HG03108 (cell line): ENCODE measurements around the gene TMCO4.

ENCODE experiments used
- ATAC-seq: cut with Tn5 transposase; IDR thresholded peaks from one replicate; pipeline ENCODE4 v1.9.1; 2021; ENCODE audit warnings: moderate library complexity; ENCODE audit not compliant: unreplicated experiment

The TMCO4 gene

GRCh38 chr1:19689085-19689757, 110.5 kb downstream of the TMCO4 start:
- no peak for ATAC-seq

- no peak for ATAC-seq
These were observed 111.5 kb downstream of the TMCO4 start for GRCh38 chr1:19688041-19688842.

GRCh38 chr1:19687414-19687813, 112.3 kb downstream of the TMCO4 start:
- ATAC-seq: no peak

GRCh38 chr1:19685994-19686393, 113.7 kb downstream of the TMCO4 start:
- ATAC-seq: no peak

GRCh38 chr1:19684677-19685076, 115.0 kb downstream of the TMCO4 start:
- no peak for ATAC-seq

- no peak for ATAC-seq
These were observed 116.4 kb downstream of the TMCO4 start for GRCh38 chr1:19683351-19683750.

DNA sequence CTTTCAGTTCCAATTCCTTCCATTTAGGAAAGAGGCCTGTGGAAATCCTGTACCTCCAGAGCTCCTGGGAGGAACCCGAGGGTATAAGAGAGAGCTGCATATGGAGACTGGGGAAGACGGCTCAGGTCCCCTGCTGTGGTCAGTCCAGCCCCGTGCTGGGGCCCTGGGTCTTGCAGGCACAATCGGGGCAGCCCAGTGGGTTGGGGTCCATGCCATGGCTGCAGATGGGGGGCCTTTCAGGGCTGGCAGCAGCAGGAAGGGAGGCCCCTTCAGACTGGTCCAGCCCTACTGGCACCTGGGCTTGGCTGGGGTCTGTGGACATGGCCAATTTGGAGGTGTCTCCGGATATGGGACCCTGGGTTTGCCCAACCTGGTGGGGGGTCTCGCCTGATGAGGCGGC, 116.8 kb downstream of the TMCO4 start:
- no peak for ATAC-seq

- no peak for ATAC-seq
These were observed 117.5 kb downstream of the TMCO4 start for GRCh38 chr1:19682257-19682656.

DNA sequence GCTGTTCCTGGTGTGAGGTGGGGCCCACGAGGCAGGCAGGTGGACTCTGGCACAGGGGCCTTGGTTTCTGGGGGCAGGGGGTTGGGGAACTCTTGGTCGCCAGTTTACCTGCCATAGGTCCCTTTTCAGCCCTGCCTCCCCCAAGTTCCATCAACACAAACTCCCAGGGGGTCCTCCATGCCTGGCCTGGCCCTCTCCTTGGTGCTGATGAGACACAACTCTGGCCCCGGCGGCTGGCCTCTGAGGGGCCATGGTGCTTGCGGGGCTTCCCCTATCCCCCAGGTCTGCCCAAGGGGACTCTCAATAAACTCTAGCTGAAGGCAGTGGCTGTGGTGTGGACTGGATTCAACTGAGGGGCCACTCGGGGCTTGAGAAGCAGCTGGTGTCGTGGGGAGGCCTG, 119.1 kb downstream of the TMCO4 start:
- ATAC-seq: no peak

DNA sequence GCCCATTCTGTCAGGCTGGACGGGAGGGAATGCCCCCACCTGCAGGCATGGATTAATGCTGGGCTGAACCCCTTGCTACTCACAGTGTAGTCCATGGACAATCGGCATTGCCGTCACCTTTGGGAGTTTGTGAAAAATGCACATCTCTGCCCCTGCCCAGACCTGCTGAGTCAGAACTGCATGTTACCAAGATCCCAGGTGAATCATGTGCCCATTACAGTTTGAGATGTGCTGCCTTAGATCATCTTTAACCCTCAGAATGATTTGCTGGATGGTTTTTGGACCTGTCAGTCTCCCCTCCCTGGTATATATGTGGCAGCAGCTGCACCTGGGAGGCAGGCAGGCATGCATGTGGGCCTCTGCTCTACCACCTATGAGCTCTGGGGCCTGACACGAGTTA, 120.0 kb downstream of the TMCO4 start:
- ATAC-seq: no peak

DNA sequence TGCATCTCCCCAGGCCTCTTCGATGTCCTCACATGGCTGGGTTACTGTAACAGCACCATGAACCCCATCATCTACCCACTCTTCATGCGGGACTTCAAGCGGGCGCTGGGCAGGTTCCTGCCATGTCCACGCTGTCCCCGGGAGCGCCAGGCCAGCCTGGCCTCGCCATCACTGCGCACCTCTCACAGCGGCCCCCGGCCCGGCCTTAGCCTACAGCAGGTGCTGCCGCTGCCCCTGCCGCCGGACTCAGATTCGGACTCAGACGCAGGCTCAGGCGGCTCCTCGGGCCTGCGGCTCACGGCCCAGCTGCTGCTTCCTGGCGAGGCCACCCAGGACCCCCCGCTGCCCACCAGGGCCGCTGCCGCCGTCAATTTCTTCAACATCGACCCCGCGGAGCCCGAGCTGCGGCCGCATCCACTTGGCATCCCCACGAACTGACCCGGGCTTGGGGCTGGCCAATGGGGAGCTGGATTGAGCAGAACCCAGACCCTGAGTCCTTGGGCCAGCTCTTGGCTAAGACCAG, 120.7 kb downstream of the TMCO4 start:
- ATAC-seq: no peak

GRCh38 chr1:19678493-19678892, 121.2 kb downstream of the TMCO4 start:
- no peak for ATAC-seq

- ATAC-seq: no peak
These were observed 123.2 kb downstream of the TMCO4 start for GRCh38 chr1:19676438-19676922.

GRCh38 chr1:19675797-19676196, 123.9 kb downstream of the TMCO4 start:
- ATAC-seq: no peak

DNA sequence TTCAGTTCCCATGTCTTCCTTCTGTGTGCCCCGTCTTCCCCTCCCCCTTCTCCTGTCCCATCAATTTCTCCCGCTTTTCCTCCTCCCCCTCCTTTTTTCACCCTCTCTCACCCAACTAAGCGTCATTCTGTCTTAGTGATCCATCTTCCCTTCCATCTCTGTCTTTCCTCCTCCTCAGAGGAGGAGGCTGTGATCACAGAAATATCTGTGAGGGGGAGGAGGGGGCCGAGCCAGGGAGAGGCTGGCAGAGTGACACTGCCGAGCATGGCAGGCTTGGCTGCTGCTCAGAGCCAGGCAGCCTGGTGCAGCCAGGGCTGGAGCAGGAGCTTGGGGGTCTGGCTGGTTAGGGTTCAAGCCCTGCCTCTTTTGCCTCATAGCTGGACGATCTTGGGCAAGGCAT, 127.5 kb downstream of the TMCO4 start:
- ATAC-seq: no peak

DNA sequence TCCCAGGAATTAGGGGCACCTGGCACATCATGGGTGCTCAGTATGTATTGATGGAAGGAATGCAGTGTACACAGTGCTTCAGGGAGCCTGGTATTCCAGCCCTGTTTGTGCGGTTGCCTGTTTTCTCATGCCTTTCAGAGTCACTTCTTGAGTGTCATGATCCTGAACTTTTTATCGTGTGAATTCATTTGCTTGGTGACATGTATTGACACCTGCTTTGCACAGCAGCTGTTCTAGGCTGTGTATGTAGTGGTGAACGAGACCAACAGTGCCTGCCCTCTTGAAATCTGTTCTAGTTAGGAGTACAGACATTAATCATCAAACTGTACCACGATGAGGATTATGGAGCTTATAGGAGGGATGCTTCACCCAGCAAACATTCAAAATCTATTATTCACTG, 128.9 kb downstream of the TMCO4 start:
- ATAC-seq: no peak

DNA sequence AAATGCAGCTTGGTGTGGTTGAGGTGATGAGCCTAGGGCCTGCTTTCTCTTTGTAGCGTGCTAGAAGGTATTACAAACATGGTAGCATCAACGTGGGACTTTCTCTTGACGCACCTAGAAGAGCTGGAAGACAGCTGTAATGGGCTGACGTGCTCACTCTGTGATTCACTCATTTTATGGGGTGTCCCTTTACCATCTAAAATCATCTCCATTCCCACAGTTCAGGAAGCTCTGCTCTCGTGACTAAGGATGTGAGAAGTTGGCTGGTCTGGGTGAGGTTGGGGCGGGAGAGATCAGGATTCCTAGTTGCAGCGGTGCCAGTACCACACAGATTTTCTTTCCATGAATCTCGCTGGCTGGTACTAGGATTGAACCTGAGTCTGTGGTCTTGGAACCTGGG, 130.8 kb downstream of the TMCO4 start:
- ATAC-seq: no peak

DNA sequence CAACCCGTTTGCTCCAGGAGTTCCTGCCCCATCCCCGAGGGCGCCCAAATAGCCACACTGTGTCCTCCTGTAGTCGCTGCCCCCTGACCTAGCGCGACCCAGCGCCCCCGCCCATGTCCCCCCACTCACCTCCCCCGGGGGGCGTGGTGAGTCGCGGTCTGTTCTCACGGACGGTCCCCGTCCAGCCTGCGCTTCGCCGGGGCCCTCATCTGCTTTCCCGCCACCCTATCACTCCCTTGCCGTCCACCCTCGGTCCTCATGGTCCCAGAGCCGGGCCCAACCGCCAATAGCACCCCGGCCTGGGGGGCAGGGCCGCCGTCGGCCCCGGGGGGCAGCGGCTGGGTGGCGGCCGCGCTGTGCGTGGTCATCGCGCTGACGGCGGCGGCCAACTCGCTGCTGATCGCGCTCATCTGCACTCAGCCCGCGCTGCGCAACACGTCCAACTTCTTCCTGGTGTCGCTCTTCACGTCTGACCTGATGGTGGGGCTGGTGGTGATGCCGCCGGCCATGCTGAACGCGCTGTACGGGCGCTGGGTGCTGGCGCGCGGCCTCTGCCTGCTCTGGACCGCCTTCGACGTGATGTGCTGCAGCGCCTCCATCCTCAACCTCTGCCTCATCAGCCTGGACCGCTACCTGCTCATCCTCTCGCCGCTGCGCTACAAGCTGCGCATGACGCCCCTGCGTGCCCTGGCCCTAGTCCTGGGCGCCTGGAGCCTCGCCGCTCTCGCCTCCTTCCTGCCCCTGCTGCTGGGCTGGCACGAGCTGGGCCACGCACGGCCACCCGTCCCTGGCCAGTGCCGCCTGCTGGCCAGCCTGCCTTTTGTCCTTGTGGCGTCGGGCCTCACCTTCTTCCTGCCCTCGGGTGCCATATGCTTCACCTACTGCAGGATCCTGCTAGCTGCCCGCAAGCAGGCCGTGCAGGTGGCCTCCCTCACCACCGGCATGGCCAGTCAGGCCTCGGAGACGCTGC, 133.9 kb downstream of the TMCO4 start:
- ATAC-seq: no peak

DNA sequence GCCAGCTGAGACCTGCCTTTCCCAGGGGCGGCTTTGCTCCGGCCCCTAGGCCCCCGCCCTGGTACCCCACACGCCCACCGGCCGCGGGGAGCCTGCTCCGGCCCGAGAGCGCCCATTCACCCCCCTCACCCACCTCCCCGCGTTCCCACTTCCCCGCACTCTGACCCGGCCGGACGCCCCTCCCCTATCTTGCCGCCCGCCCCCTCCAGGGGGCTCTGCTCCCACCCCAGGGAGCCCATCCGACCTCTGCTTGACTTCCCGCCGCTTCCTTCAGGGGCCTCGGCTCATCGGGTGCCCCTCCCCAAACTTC, 134.6 kb downstream of the TMCO4 start:
- no peak for ATAC-seq

- ATAC-seq: no peak
These were observed 135.1 kb downstream of the TMCO4 start, which contains the start of gene HTR6 for GRCh38 chr1:19664453-19665185. TSS of gene HTR6 (plus strand) at chr1:19664875. CDS start at chr1:19665754, 879 bp downstream.
